ENCODE results near the gene POP7. TPM values are rescaled to one million over a fixed set of nuclear protein-coding genes. Genes with fewer than 3 reads are reported as not detected.

The POP7 gene
- total and polyA plus RNA-seq, 2 of the 4 experiments (the other 2 are of a cell fraction): 14.9 to 38.0 TPM

DNA sequence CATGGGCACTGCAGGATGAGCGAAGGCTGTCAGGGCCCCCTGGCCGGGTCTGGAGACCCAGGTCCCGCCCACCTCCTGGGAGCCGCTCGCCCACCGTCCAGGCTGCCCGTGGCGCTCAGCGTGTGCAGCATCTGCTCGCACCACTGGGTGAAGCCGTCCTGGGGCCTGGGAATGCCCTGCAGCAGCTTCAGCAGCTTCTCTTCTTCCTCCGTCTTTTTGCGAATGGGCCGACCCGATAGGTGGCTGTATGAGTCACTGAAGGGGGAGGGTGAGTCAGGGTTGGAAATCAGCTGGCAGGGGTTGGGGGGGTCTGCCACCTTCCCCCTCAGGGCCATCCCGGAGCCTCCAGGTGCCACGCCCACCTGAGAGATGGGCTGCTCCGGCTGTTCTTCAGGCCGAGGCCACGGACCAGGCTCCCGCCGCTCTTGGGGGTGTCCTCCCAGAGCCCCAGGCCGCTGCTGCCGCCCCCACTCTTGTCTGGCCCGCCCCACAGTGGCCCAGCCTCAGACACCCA lies 23.6 kb upstream of the POP7 start:
- 81% methylated on average over 5 of the region's 25 CpGs; no CpG with 5 or more reads in 1 of the 2 experiments for WGBS, 2 experiments (ENCODE audit: extremely low coverage in 2 of 2, insufficient read length in 1 of 2)
- ChIA-PET CTCF (no interaction called here), POLR2A (ENCODE audit: unreplicated experiment) (no interaction called here)
- peak overlapping the region; percentile 17 for H2AFZ ChIP-seq (replicated peaks; ENCODE audit: low read length, poor library complexity)
- peak overlapping the region; percentile 86 for H2AK9ac ChIP-seq (replicated peaks; ENCODE audit: low read depth, low read length, poor library complexity)
- H3K23ac ChIP-seq (ENCODE audit: low read depth, low read length): no peak overlapping the region
- H3K56ac ChIP-seq (ENCODE audit: extremely low read depth, insufficient read depth, low read length): no peak overlapping the region
- dilution Hi-C loops (cut with HindIII; ENCODE audit: low sequenced_read_pairs, unreplicated experiment): no loop called here
- no peak overlapping the region for H2BK120ac ChIP-seq (ENCODE audit: low read depth, low read length)
- H4K8ac ChIP-seq (ENCODE audit: low read depth in 2 of 2, low read length in 2 of 2): no peak overlapping the region
- no peaks in the 10 kb centered on the region for H3K27me3 ChIP-seq (ENCODE audit: control insufficient read depth, insufficient read depth, low read length)
- H3K4me2 ChIP-seq (ENCODE audit: low read depth, low read length): no peak overlapping the region
- H3K18ac ChIP-seq (ENCODE audit: low read depth, low read length): no peak overlapping the region
- no peak overlapping the region for H2AK5ac ChIP-seq (ENCODE audit: low read depth, low read length)
- in situ Hi-C loops (cut with MboI; ENCODE audit: low sequenced_read_pairs): no loop called here
- H2BK15ac ChIP-seq (ENCODE audit: low read depth, low read length): no peak overlapping the region
- DNase-seq: peak; percentile 45
- H4K20me1 ChIP-seq (ENCODE audit: insufficient read depth, low read length): peaks cover 41% of the 10 kb centered on the region
- H3K9me3 ChIP-seq (ENCODE audit: control insufficient read depth, insufficient read depth, low read length): no peaks in the 10 kb centered on the region
- H3K14ac ChIP-seq (replicated peaks; ENCODE audit: low read depth, low read length): no peak overlapping the region
- intact Hi-C loops (cut with micrococcal nuclease): no loop called here
- no peak overlapping the region for H3K27ac ChIP-seq (ENCODE audit: insufficient read depth, low read length)
- no peak overlapping the region for H4K91ac ChIP-seq (ENCODE audit: insufficient read depth, low read depth, low read length)
- peaks cover 5% of the 10 kb centered on the region; the same call in 1 of the 2 replicates for H3K4me1 ChIP-seq (ENCODE audit: control insufficient read depth, insufficient read depth, low read length)
- peak; percentile 18; the same call in 1 of the 2 replicates for ATAC-seq (ENCODE audit: low read depth)
- no peak overlapping the region for H3K4me3 ChIP-seq (ENCODE audit: insufficient read depth, low read depth, low read length)
- H4K5ac ChIP-seq (ENCODE audit: low read depth, low read length): no peak overlapping the region
- H3K79me1 ChIP-seq (ENCODE audit: low read depth in 1 of 2, low read length in 2 of 2): peaks cover 6 to 34% of the 10 kb centered on the region in 2 experiments; a peak in 3 of 4 replicates
- no peak overlapping the region for H3K4ac ChIP-seq (ENCODE audit: low read depth, low read length)
- H3K9ac ChIP-seq (ENCODE audit: low read depth, low read length): no peak overlapping the region
- peaks cover 91% of the 10 kb centered on the region for H3K36me3 ChIP-seq (ENCODE audit: control insufficient read depth, insufficient read depth, low read length)
- H2BK5ac ChIP-seq (ENCODE audit: low read depth, low read length, poor library complexity, severe bottlenecking): no peak overlapping the region
- H3K9me1 ChIP-seq (ENCODE audit: insufficient read depth, low read length): no peaks in the 10 kb centered on the region
- TF ChIP-seq POLR2A (IDR thresholded peaks at IDR 0.05; ENCODE audit: low read depth, low read length) (no peak), FOS (IDR thresholded peaks at IDR 0.05; ENCODE audit: low read depth, low read length) (peak; percentile 58), NFE2L2 (IDR thresholded peaks at IDR 0.05; ENCODE audit: low read depth, low read length) (no peak), RFX5 (IDR thresholded peaks at IDR 0.05; ENCODE audit: low read depth, low read length) (no peak), CEBPB (IDR thresholded peaks at IDR 0.05; ENCODE audit: low read depth, low read length) (no peak), RAD21 (IDR thresholded peaks at IDR 0.05; ENCODE audit: low read length) (no peak)
- TF ChIP-seq, protein P1, sequence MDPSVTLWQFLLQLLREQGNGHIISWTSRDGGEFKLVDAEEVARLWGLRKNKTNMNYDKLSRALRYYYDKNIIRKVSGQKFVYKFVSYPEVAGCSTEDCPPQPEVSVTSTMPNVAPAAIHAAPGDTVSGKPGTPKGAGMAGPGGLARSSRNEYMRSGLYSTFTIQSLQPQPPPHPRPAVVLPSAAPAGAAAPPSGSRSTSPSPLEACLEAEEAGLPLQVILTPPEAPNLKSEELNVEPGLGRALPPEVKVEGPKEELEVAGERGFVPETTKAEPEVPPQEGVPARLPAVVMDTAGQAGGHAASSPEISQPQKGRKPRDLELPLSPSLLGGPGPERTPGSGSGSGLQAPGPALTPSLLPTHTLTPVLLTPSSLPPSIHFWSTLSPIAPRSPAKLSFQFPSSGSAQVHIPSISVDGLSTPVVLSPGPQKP (IDR thresholded peaks at IDR 0.05; ENCODE audit: borderline replicate concordance, low read depth, low read length): no peak
- no peak overlapping the region for H2BK20ac ChIP-seq (ENCODE audit: low read depth, low read length)
- BruUV-seq (replicated peaks): no TSS peak

Data from IMR-90 (cell line).